Measurements from ENCODE around the gene ADRA2C.

Gene ADRA2C

DNA sequence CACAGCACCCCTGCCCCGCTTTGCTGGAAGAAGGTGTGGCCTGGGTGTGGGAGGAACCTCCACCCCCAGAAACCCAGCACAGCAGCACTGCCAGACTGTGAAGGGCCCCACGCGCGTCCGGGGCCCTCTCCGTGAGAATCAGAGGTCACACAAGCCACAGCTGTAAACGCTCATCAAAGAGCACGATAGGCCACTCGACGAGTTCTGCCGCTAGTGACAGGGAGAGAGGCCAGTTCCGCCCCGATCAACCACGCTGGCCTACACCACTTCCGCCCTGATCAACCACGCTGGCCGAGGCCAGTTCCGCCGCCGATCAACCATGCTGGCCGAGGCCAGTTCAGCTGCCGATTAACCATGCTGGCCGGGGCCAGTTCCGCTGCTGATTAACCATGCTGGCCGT is 25.9 kb upstream of the ADRA2C start:
- in situ Hi-C loops (cut with MboI; ENCODE audit: low pct_unique_long_range_greater_than_20kb, low sequenced_read_pairs, unreplicated experiment) = no loop called here
- no peak for DNase-seq (ENCODE audit: low spot score)
- TF ChIP-seq, protein P1, sequence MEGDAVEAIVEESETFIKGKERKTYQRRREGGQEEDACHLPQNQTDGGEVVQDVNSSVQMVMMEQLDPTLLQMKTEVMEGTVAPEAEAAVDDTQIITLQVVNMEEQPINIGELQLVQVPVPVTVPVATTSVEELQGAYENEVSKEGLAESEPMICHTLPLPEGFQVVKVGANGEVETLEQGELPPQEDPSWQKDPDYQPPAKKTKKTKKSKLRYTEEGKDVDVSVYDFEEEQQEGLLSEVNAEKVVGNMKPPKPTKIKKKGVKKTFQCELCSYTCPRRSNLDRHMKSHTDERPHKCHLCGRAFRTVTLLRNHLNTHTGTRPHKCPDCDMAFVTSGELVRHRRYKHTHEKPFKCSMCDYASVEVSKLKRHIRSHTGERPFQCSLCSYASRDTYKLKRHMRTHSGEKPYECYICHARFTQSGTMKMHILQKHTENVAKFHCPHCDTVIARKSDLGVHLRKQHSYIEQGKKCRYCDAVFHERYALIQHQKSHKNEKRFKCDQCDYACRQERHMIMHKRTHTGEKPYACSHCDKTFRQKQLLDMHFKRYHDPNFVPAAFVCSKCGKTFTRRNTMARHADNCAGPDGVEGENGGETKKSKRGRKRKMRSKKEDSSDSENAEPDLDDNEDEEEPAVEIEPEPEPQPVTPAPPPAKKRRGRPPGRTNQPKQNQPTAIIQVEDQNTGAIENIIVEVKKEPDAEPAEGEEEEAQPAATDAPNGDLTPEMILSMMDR (IDR thresholded peaks at IDR 0.05; ENCODE audit: extremely low read depth, insufficient read depth, missing control alignments) = no peak

DNA sequence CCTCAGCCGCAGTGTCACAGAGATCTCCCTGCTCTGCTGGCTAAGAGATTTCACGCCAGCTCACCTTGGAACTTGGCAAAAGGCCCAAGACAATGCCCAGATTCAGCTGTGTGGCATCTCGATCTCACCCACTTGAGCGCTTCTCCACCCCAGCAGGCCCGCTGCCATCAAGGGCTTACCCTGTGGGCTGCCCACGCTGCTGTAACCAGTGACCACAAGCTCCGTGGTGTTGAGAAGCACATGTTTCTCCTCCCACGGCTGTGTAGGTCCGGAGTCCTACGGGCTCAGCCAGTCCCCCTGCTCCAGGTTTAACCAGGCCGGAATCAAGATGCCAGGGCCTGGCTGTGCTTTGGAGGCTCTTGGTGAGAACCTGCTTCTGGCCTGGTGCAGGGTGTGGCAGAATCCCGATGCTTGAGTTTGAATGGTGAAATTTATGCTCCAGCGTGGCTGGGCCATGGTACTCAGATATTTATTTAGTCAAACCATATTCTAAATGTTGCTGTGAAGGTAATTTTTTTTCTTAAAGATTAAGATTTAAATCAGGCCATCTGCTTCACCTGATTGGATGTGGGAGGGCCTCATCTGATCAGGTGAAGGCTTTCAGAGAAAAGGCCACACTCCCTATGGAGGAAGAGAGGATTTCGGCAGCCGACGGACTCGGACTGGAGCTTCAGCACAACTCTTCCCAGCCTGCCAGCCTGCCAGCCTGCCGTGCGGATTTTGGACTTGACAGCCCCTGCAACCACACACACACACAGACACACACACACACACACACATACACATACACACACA is 24.8 kb upstream of the ADRA2C start:
- in situ Hi-C loops (cut with MboI; ENCODE audit: low pct_unique_long_range_greater_than_20kb, low sequenced_read_pairs, unreplicated experiment) = no loop called here
- DNase-seq (ENCODE audit: low spot score) = no peak
- TF ChIP-seq, protein P1 (IDR thresholded peaks at IDR 0.05; ENCODE audit: extremely low read depth, insufficient read depth, missing control alignments) = no peak

DNA sequence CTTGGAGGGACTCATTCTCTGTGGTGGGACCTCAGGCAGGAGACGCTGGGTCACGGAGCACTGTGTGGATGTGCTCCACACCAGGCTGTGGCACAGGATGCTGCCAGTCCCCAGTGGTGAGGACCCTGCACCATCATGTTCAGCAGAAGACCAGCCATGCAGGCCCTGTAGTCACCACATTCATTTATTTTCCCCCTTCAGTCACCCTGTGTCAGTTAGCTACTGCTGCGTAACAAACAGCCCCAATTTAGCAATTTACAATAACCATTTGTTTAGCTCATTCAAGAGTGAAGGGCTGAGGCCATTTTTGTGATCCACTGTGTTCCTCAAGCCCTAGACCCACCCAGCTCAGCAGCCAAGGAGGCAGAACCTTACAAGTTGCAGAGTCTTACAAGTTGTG is 23.6 kb upstream of the ADRA2C start:
- in situ Hi-C loops (cut with MboI; ENCODE audit: low pct_unique_long_range_greater_than_20kb, low sequenced_read_pairs, unreplicated experiment) = no loop called here
- TF ChIP-seq, protein P1 (IDR thresholded peaks at IDR 0.05; ENCODE audit: extremely low read depth, insufficient read depth, missing control alignments) = no peak

DNA sequence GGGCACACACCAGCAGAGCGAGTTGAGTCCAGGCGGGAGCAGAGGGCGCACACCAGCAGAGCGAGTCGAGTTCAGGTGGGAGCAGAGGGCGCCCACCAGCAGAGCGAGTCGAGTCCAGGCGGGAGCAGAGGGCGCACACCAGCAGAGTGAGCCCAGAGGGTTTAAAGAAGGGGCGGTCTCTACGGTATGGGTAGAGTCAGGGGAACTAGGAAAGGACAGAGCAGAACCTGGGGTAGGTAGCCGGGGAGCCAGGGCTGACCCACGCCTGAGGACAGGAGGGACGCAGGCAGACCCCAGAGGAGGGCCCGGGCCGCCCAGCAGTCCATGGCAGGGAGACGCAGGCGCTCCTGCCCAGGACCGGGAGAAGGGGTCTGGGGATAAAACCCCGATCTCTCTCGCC is 22.0 kb upstream of the ADRA2C start:
- in situ Hi-C loops (cut with MboI; ENCODE audit: low pct_unique_long_range_greater_than_20kb, low sequenced_read_pairs, unreplicated experiment) = no loop called here
- TF ChIP-seq, protein P1 (IDR thresholded peaks at IDR 0.05; ENCODE audit: extremely low read depth, insufficient read depth, missing control alignments) = no peak
- DNase-seq (ENCODE audit: low spot score) = no peak

More for the DNA sequence above, 23.6 kb upstream of the ADRA2C start:
- no peak for DNase-seq (ENCODE audit: low spot score)

DNA sequence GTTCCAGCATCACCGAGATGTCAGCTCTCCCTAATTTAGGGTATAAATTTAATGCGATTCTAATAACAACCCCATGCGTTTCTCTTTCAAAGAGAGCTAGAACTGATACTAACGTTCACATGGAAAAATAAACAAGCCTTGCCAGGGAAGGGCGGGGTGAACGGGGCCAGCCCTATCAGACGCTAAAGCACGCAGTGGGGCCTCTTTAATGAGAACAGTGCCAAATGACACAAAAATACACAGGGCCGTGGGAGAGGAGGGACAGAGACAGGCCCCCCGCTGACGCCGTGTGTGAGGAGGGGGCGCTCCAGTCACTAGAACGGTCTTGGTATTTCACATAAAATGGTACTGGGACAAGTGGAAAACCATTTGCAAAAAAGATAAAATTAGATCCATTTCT is 21.3 kb upstream of the ADRA2C start:
- TF ChIP-seq, protein P1 (IDR thresholded peaks at IDR 0.05; ENCODE audit: extremely low read depth, insufficient read depth, missing control alignments) = no peak
- in situ Hi-C loops (cut with MboI; ENCODE audit: low pct_unique_long_range_greater_than_20kb, low sequenced_read_pairs, unreplicated experiment) = no loop called here
- no peak for DNase-seq (ENCODE audit: low spot score)

DNA sequence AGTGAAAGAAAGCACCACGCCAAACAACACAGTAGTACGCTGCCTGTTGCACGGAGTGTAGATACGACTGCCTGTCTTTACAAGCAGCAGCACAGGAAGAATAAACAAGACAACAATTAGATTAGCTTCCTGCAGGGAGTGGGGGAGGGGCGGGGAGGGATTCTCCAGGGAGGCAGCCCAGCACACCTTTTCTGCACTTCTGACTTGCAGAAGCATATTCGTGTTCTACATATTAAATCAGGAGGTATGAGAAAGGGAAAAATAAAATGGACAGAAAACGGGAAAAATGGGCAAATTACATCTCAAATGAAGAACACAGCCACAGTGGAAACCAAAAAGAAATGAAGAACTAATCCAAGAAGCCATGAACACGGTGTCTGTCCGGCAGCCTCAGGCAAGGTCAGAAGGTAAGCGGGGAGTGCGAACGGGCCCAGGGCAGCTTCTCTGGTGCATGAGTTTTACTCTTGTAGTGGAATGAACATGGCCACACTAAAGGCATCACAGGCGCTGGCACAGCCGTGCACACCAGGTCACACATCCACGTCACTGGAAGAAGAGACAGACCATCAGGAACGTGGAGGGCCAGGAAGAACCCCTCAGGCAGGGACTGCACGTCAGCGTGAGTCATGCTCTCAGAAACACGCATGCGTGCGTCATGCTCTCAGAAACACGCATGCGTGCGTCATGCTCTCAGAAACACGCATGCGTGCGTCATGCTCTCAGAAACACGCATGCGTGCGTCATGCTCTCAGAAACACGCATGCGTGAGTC is 20.1 kb upstream of the ADRA2C start:
- in situ Hi-C loops (cut with MboI; ENCODE audit: low pct_unique_long_range_greater_than_20kb, low sequenced_read_pairs, unreplicated experiment) = no loop called here
- TF ChIP-seq, protein P1 (IDR thresholded peaks at IDR 0.05; ENCODE audit: extremely low read depth, insufficient read depth, missing control alignments) = no peak
- no peak for DNase-seq (ENCODE audit: low spot score)

All from GM13977 (cell line).